HCT116 (cell line): ENCODE data around the gene CFAP58. TPM values are rescaled to one million over a fixed set of nuclear protein-coding genes. Genes with fewer than 3 reads are reported as not detected.

Experiments
- ATAC-seq: fragments of 200-7000 bp; cut with Tn5 transposase; 2 replicates; pipeline ENCODE4 v1.9.1; 2020; ENCODE audit warnings: mild to moderate bottlenecking, moderate library complexity
- BruUV-seq: library from RNA; stranded (reverse); fragments of 400-500 nt; replicated peaks from 2 replicates; lab custom pipeline; 2021; lab: Mats Ljungman, UMichigan
- CTCF ChIA-PET: fragments of 300-600 bp; sonication (Branson Sonifier 250); formaldehyde crosslinking; loops from one replicate; lab custom pipeline; 2021; ENCODE audit warnings: antibody characterized with exemption; lab: Charles Lee
- POLR2A ChIA-PET: fragments of 300-600, 350-600 bp; sonication (Branson Sonifier 250); formaldehyde crosslinking; loops from one replicate; lab custom pipeline; 2021; ENCODE audit warnings: antibody characterized with exemption; lab: Charles Lee
- RAD21 ChIA-PET, 2 experiments: fragments of 300-600 bp; sonication (Branson Sonifier 250); formaldehyde crosslinking; loops; one replicate each; lab custom pipeline; 2023; ENCODE audit warnings: low total read pairs in 2 of 2; ENCODE audit not compliant: uncharacterized antibody in 2 of 2, unreplicated experiment in 2 of 2, low non-redundant PET in 1 of 2; lab: Charles Lee
- DNase-seq: peaks from one replicate; pipeline ENCODE4 v3.0.0-alpha.2; 2010; ENCODE audit warnings: low read depth, low spot score
- H2AFZ ChIP-seq: fragments of 200-600 bp; shearing (Covaris generic), sonication (generic); 2 replicates; pipeline ENCODE4 v1.6.1; 2017; ENCODE audit warnings: low read depth, mixed run types, mixed read lengths, antibody characterized with exemption, low read length; ENCODE audit not compliant: poor library complexity, severe bottlenecking
- H3K27ac ChIP-seq: 2 replicates; pipeline ENCODE4 v1.5.1; 2012; ENCODE audit warnings: low read depth, low read length
- H3K27me3 ChIP-seq: fragments of 200-600 bp; sonication (generic); 2 replicates; pipeline ENCODE4 v1.6.1; 2016; ENCODE audit warnings: mixed run types, low read length, mixed read lengths; ENCODE audit not compliant: insufficient read depth
- H3K36me3 ChIP-seq, 2 experiments: fragments of 200-500 bp in 1 of 2; fragments of 200-600 bp in 1 of 2; sonication (Bioruptor generic) in 1 of 2; sonication (generic) in 1 of 2; 2 replicates each; pipeline versions ENCODE4 v1.5.1 to v1.6.1; 2014 to 2016; ENCODE audit warnings: low read length in 2 of 2, inconsistent platforms in 1 of 2, mixed read lengths in 1 of 2, mixed run types in 1 of 2; ENCODE audit not compliant: insufficient read depth in 2 of 2, control insufficient read depth in 1 of 2
- H3K4me1 ChIP-seq, 2 experiments: fragments of 200-600 bp in 1 of 2; sonication (generic) in 1 of 2; 2 replicates each; pipeline versions ENCODE4 v1.5.1 to v1.6.1; 2012 to 2017; ENCODE audit warnings: low read length in 2 of 2, inconsistent platforms in 1 of 2, mild to moderate bottlenecking in 1 of 2, mixed read lengths in 1 of 2, mixed run types in 1 of 2, moderate library complexity in 1 of 2; ENCODE audit not compliant: insufficient read depth in 2 of 2, control insufficient read depth in 1 of 2
- H3K4me2 ChIP-seq: fragments of 200-600 bp; sonication (generic); 2 replicates; pipeline ENCODE4 v1.6.1; 2017; ENCODE audit warnings: mixed run types, low read length, mixed read lengths
- H3K4me3 ChIP-seq, 2 experiments: fragments of 200-600 bp in 1 of 2; sonication (generic) in 1 of 2; replicated peaks in 1 of 2; 2 replicates each; pipeline ENCODE4 v1.5.1; 2011 to 2016; ENCODE audit warnings: low read length in 2 of 2, control low read depth in 1 of 2, low read depth in 1 of 2, mild to moderate bottlenecking in 1 of 2, mixed read lengths in 1 of 2, mixed run types in 1 of 2
- H3K79me2 ChIP-seq: fragments of 200-600 bp; sonication (generic); 2 replicates; pipeline ENCODE4 v1.6.1; 2017; ENCODE audit warnings: mild to moderate bottlenecking, mixed run types, low read length, moderate library complexity, mixed read lengths; ENCODE audit not compliant: insufficient read depth
- H3K9ac ChIP-seq: fragments of 200-600 bp; sonication (generic); 2 replicates; pipeline ENCODE4 v1.6.1; 2016; ENCODE audit warnings: low read length, mixed read lengths
- H3K9me2 ChIP-seq: fragments of 200-600 bp; sonication (generic), shearing (Covaris generic); 2 replicates; pipeline ENCODE4 v1.6.1; 2017; ENCODE audit warnings: mixed run types, mild to moderate bottlenecking, moderate library complexity; ENCODE audit not compliant: insufficient read depth
- H3K9me3 ChIP-seq, 2 experiments: fragments of 200-500 bp in 1 of 2; fragments of 200-600 bp in 1 of 2; sonication (Bioruptor generic) in 1 of 2; sonication (generic) in 1 of 2; 2 replicates each; pipeline ENCODE4 v1.6.1; 2014 to 2017; ENCODE audit warnings: low read length in 2 of 2, mixed read lengths in 2 of 2, inconsistent platforms in 1 of 2, low read depth in 1 of 2, mild to moderate bottlenecking in 1 of 2, mixed run types in 1 of 2, moderate library complexity in 1 of 2; ENCODE audit not compliant: control insufficient read depth in 1 of 2, insufficient read depth in 1 of 2
- H4K20me1 ChIP-seq: fragments of 200-600 bp; sonication (generic), shearing (Covaris generic); 2 replicates; pipeline ENCODE4 v1.6.1; 2017; ENCODE audit warnings: mixed run types, mild to moderate bottlenecking, moderate library complexity; ENCODE audit not compliant: insufficient read depth
- ATF3 ChIP-seq: IDR thresholded peaks from 2 replicates; pipeline ENCODE4 v1.6.1; 2012
- CBX3 ChIP-seq: IDR thresholded peaks from 2 replicates; pipeline ENCODE4 v1.6.1; 2012; ENCODE audit warnings: low read depth
- CEBPB ChIP-seq: IDR thresholded peaks from 2 replicates; pipeline ENCODE4 v1.6.1; 2012; ENCODE audit warnings: low read depth
- CTCF ChIP-seq, 3 experiments: fragments of 200-600 bp in 1 of 3; sonication (generic) in 1 of 3; IDR thresholded peaks in 2 of 3; conservative IDR thresholded peaks in 1 of 3; 2 replicates each; pipeline ENCODE4 v1.5.1; 2012 to 2017; ENCODE audit warnings: low read depth in 2 of 3, low read length in 2 of 3, antibody characterized with exemption in 1 of 3, borderline replicate concordance in 1 of 3, control low read depth in 1 of 3, mild to moderate bottlenecking in 1 of 3, mixed read lengths in 1 of 3, mixed run types in 1 of 3, moderate library complexity in 1 of 3; ENCODE audit not compliant: insufficient read depth in 1 of 3
- ELF1 ChIP-seq: IDR thresholded peaks from 2 replicates; pipeline ENCODE4 v1.6.1; 2012; ENCODE audit warnings: low read depth, borderline replicate concordance
- EZH2 ChIP-seq: fragments of 200-600 bp; sonication (generic); IDR thresholded peaks from 2 replicates; pipeline ENCODE4 v1.6.1; 2017; ENCODE audit warnings: antibody characterized with exemption, mixed run types
- FOSL1 ChIP-seq: IDR thresholded peaks from 2 replicates; pipeline ENCODE4 v1.6.1; 2012; ENCODE audit warnings: low read depth
- JUND ChIP-seq: IDR thresholded peaks from 2 replicates; pipeline ENCODE4 v1.6.1; 2012
- MAX ChIP-seq: IDR thresholded peaks from 2 replicates; pipeline ENCODE4 v1.6.1; 2012
- POLR2A ChIP-seq: IDR thresholded peaks from 2 replicates; pipeline ENCODE4 v1.7.0; 2011; ENCODE audit warnings: borderline replicate concordance; ENCODE audit not compliant: insufficient read depth, insufficient read length; ENCODE audit errors: extremely low read depth
- POLR2AphosphoS5 ChIP-seq: IDR thresholded peaks from 2 replicates; pipeline ENCODE4 v1.6.1; 2011; ENCODE audit warnings: mild to moderate bottlenecking, low read depth, low read length, moderate library complexity
- SIN3A ChIP-seq: IDR thresholded peaks from 2 replicates; pipeline ENCODE4 v1.6.1; 2012; ENCODE audit warnings: low read depth
- SP1 ChIP-seq: IDR thresholded peaks from 2 replicates; pipeline ENCODE4 v1.6.1; 2012; ENCODE audit warnings: low read depth
- SRF ChIP-seq: IDR thresholded peaks from 2 replicates; pipeline ENCODE4 v1.6.1; 2012; ENCODE audit warnings: low read depth
- TCF7L2 ChIP-seq: IDR thresholded peaks from 2 replicates; pipeline ENCODE4 v1.7.0; 2011; ENCODE audit warnings: borderline replicate concordance, inconsistent platforms; ENCODE audit not compliant: insufficient read depth, insufficient read length; ENCODE audit errors: extremely low read depth
- YY1 ChIP-seq: IDR thresholded peaks from 2 replicates; pipeline ENCODE4 v1.6.1; 2011; ENCODE audit warnings: low read length, low read depth, moderate library complexity, mild to moderate bottlenecking; ENCODE audit not compliant: insufficient replicate concordance; ENCODE audit errors: extremely low read depth
- ZBTB33 ChIP-seq: IDR thresholded peaks from 2 replicates; pipeline ENCODE4 v1.6.1; 2011; ENCODE audit warnings: mild to moderate bottlenecking, low read length, moderate library complexity; ENCODE audit not compliant: insufficient replicate concordance; ENCODE audit errors: extremely low read depth
- ZFX ChIP-seq: fragments of 450-650 bp; IDR thresholded peaks from 2 replicates; pipeline ENCODE4 v1.6.1; 2017
- ZNF274 ChIP-seq: fragments of 200-500 bp; sonication (Bioruptor generic); IDR thresholded peaks from 2 replicates; pipeline ENCODE4 v1.6.1; 2014; ENCODE audit warnings: mild to moderate bottlenecking, low read depth, low read length, inconsistent platforms
- intact Hi-C: fragments of 100-400 bp; cut with micrococcal nuclease; formaldehyde crosslinking; loops from 2 replicates; pipeline ENCODE4 v1.10.0; 2022
- total RNA-seq: library from RNA; stranded (reverse); gene quantifications from one replicate; pipeline ENCODE4 v1.2.1, GENCODE V29; 2021; ENCODE audit not compliant: unreplicated experiment

Gene CFAP58
- total RNA-seq, 1 experiment from 2014 or later: 0.91 TPM

GRCh38 chr10:104318326-104318725 lies 35.3 kb upstream of the CFAP58 start:
- Histone ChIP-seq H3K27ac (no peak overlapping the region), H3K79me2 (peaks cover 29% of the 10 kb centered on the region; the same call in 1 of the 2 replicates), H3K27me3 (no peaks in the 10 kb centered on the region), H4K20me1 (no peaks in the 10 kb centered on the region), H3K36me3 (peaks cover 11 to 14% of the 10 kb centered on the region in 2 experiments; a peak in 3 of 4 replicates), H3K9ac (no peak overlapping the region), H3K9me2 (no peaks in the 10 kb centered on the region), H3K4me2 (no peak overlapping the region), H3K9me3 (no peaks in the 10 kb centered on the region), H3K4me1 (peaks cover 9 to 28% of the 10 kb centered on the region in 2 experiments), H2AFZ (no peak overlapping the region), H3K4me3 (no peak overlapping the region)
- POLR2A ChIA-PET: no interaction called here
- DNase-seq (no peak), ATAC-seq (no peak)
- RAD21 ChIA-PET: no interaction called here
- CTCF ChIA-PET: interaction anchor here (2.4 kb wide), 1 partner anchor 12 kb away, joined by 14 read pairs; no protein-coding TSS in a partner anchor
- intact Hi-C loops: no loop called here
- TF ChIP-seq POLR2A (no peak), MAX (no peak), ELF1 (no peak), CBX3 (no peak), CTCF (IDR thresholded peaks at IDR 0.05 in 2 of 3, conservative IDR thresholded peaks at IDR 0.05 in 1 of 3; ENCODE audit: borderline replicate concordance in 1 of 3, insufficient read depth in 1 of 3, low read depth in 2 of 3, low read length in 2 of 3) (no peak), FOSL1 (no peak), ATF3 (no peak), CEBPB (no peak), SP1 (no peak), TCF7L2 (no peak), POLR2AphosphoS5 (no peak), SRF (no peak), SIN3A (no peak), ZNF274 (no peak), ZFX (no peak), JUND (no peak), YY1 (no peak), ZBTB33 (no peak), EZH2 (no peak)
- BruUV-seq: no TSS peak
